DMS53 treated with DMSO at 0.1 percent for 48 hours (cell line): ENCODE results near the gene TAOK1.

Experiments
- DNase-seq: peaks from one replicate; lab custom pipeline; 2025; ENCODE audit not compliant: unreplicated experiment; lab: John Stamatoyannopoulos, UW

Gene TAOK1

DNA sequence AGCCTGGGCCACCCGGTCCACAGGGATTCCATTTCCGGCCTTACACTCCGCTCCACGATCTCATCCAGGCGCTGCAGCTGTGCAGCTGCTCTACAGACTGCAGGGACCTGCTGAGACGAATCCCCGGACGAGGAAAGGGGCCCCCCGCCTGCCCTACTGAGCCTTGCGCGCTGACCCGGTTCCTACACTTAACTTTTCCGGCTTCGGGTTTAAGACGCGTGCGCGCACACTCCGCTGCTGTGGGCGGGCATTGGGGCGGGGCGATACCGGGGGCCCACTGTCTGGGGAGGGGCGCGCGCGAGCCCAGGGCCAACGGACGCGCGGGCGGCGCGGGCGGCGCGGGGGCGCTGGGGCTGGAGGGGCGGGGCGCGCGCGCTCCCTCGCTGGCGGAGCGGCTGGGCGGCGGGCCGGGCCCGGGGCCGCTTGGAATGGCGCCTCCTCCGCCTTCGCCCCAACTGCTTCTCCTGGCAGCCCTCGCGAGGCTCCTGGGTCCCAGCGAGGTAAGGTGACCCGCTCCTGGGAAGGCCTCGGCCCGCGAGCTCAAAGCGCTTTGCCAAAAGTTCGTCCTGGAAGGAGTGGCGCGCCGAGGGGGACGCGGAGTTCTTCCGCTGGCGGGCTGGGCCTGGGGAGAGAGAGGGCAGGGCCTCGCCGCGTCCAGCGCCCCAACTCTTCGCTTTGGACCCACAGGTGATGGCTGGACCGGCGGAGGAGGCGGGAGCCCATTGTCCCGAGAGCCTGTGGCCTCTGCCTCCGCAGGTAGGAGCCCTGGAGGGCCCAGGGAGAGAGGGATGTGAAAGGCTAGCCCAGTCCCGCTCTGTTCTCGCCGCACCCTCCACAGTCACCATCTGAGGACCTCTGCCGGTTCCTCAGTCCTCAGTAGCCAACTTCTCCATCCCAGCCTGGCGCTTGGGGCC lies 178.4 kb downstream of the TAOK1 start, which contains the start of gene TP53I13:
Gene TP53I13, plus strand, starts transcription at position 371 of the 914 bp plus-strand sequence. Its CDS starts 58 bp downstream, at position 429.
- peak; percentile 68 for DNase-seq

DNA sequence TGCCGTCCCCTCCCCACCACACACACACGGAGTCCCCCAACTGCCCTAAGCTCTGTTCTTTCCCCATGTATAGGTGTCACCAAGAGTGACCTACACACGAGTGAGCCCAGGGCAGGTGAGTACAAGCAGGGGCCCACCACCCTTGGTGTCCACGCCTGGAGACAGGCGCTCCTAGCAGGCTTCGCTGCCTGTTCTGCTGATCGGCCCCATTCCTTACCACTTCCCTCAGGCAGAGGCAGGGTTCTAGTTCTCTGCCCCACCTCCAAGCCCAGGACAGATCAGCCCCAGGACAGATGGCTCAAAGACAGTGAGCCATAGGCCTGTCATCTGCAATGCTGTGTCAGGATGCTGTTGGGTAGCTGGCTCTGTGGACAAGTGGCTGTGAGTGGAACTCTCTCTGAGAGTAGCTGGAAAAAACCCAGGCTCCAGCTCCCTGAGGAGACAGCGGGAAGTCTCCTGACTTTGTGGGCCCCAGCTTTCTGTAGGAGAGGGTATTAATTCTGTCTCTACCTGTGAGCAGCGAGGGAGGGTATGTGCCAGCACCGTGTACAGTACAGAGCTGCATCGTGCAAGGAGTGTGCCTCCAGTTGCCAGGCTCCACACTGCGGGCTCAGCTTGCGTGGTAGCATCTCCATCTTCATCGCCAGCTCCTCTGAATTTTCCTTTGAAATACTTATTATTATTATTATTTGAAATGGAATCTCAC lies 179.2 kb downstream of the TAOK1 start:
- no peak for DNase-seq

DNA sequence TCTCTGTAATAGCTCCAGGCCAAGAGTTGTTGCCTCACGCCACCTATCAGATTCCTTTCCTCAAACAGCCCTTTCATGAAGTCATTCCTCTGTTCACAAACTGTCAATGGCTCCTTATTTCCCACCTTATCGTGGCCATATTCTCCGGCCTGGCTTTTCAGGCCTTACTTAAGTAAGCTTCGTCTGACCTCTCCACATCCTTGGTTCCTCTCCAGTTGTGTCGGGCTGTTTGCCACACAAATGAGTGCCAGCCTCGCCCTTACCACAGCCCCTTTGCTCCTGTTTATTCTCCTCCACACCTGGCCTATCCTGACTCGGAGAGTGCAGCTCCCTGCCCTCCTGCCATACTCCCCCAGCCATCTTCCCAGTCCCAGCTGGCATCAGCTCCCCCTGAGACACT lies 180.4 kb downstream of the TAOK1 start:
- DNase-seq, result no peak

DNA sequence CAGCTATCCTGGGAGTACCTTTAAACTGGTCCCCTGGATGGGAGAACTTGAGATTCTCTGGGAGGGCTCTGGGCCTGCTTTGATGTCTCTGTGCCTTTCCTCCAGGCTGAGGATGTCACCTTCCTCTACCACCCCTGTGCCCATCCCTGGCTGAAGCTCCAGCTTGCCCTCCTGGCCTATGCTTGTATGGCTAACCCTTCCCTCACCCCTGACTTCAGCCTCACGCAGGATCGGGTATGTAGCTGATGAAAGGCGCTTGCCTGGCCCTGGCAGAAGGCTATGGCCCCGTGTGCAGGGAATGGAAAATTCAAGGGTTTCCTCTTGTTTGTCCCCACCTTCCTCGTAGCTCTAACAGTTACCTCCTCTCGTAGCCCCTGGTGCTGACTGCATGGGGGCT lies 181.3 kb downstream of the TAOK1 start:
- no peak for DNase-seq

DNA sequence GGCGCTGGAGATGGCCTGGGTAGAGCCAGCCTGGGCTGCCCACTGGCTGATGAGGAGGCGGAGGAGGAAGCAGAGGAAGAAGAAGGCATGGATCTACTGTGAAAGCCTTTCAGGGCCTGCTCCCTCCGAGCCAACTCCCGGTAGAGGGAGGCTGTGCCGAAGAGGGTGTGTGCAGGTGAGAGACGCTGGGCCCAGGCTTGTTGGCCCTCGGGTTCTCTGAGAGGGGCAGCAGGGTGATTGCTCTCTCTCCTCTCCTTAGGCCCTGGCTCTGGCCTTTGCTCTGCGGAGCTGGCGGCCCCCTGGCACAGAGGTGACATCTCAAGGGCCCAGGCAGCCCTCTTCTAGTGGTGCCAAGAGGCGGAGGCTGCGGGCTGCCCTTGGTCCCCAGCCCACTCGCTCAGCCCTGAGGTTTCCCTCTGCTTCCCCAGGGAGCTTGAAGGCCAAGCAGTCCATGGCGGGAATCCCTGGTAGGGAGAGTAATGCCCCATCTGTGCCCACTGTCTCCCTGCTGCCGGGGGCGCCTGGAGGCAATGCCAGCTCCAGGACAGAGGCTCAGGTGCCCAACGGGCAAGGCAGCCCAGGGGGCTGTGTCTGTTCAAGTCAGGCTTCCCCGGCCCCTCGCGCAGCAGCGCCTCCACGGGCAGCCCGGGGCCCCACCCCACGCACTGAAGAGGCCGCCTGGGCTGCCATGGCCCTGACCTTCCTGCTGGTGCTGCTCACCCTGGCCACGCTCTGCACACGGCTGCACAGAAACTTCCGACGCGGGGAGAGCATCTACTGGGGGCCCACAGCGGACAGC lies 181.9 kb downstream of the TAOK1 start:
- DNase-seq, result no peak

DNA sequence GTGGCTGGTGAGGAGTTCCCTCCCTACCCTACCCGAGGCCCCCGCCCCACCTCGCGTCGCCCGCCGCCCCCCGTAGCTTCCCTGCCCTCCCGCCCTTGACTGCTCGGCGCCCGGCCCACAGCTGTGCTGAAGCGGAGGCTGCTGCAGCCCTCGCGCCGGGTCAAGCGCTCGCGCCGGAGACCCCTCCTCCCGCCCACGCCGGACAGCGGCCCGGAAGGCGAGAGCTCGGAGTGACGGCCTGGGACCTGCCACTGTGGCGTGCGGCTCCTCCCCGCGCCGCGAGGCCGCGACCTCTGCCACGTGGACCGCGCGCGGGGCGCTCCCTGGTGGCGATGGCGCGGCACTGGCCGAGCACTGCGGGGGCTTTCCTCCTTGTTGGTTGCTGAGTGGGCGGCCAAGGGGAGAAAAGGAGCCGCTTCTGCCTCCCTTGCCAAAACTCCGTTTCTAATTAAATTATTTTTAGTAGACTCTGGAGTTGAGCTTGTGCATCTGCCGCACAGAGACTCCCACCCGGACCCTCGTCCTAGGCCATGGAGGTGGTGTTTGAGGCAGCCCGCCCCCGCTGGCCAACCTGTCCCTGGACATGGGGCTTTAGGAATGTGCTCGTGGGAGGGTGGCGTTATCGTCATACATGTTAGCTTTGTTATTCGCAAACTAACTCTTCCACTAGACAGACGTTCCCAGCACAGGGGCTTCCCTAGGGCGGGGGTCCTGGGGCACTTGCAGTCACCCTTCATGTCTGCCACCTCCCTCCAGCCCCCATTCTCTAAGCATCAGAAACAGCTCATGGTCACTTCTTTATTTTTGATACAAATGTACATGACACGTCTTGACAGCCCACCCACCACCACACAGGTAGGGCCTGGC lies 182.8 kb downstream of the TAOK1 start:
- DNase-seq, result no peak

DNA sequence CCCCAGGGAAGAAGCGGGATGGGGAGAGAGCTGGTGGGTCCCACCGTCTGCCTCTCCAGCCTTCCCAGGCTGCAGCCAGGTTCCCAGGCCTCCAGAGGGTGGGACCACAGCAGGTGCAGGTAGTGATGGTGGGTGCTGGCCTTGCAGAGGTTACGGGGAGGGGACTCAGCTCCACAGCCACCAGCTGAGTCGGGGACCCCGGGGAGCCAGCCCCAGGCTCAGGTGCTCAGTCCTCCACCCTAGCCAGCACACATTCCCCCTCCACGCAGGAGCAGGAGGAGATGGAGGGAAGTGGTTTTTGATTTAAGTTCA lies 183.4 kb downstream of the TAOK1 start:
- DNase-seq, result no peak

DNA sequence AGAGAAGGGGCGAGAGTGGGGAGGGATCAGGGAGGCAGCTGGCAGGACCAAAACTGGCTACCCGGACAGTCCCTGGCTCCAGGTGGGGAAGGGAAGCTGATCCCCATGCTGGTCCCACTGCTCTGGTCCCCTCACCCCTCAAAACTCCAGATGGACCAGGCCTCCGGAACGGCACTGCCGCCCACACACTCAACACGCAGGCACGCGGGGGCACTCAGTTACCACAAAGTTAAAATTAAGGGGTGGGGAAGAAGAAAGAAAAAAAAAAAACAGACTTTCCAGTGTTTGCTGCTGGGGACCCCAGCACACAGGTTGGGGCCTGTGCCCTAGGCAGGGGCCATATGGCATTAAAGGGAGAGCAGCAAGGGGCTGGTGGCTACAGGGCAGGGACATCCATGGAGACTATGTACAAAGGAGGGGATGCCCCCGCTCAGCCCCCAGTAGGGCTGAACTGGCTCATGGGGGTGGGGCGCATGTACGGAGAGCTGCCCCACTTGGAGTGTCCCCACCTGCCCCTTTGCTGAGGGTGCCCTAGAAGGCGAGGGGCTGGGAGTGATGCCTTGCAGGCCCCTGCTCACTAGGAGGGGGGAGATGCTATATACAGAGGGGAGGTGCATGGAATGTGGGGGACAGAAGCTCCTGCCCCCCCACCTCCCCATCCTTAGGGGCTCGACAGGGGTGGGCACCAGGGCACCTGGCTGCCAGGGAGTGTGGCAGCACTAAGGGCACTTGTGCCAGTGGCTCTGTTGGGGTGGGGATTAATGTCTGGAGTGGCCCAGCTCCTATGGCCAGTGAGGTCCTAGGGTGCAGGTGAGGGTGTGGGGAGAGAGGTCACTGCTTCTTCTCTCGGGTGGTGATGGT lies 183.9 kb downstream of the TAOK1 start:
- DNase-seq, result no peak

DNA sequence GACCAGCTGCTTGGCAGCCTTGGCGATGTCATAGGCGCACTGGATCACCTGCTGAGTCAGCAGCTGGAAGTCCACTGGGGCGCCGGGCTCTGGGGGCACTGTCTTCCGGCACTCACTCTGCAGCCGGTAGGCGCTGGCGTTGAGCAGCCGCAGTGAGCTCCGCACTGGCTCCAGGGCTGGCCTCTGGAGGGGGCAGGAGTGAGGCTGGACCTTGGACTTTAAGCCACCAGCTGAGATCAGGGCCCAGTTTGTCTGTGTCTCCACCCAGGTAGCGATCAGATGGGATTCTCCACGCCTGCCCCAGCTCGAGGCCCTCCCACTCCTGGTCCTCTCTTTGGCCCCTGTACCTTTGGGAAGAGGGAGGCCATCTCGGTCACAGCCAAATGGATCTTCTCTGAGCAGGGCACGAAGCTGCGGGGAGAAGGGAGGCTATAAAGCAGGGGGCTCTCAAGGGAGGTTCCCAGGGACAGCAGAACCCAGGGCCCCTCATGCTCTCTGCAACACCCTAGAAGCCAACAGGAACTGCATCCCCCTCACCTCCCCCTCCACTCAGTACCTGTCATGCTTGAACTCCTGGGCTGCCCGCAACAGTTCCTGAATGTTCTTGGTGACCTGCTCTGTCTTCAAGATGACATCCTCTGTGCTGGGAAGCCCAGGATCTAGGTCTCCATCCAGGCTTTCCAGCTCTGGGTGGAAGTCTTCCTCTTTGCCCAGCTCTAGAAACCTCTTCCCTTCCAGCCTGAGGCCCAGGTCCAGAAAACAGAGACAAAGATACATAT lies 184.8 kb downstream of the TAOK1 start:
- peak; percentile 19 for DNase-seq

DNA sequence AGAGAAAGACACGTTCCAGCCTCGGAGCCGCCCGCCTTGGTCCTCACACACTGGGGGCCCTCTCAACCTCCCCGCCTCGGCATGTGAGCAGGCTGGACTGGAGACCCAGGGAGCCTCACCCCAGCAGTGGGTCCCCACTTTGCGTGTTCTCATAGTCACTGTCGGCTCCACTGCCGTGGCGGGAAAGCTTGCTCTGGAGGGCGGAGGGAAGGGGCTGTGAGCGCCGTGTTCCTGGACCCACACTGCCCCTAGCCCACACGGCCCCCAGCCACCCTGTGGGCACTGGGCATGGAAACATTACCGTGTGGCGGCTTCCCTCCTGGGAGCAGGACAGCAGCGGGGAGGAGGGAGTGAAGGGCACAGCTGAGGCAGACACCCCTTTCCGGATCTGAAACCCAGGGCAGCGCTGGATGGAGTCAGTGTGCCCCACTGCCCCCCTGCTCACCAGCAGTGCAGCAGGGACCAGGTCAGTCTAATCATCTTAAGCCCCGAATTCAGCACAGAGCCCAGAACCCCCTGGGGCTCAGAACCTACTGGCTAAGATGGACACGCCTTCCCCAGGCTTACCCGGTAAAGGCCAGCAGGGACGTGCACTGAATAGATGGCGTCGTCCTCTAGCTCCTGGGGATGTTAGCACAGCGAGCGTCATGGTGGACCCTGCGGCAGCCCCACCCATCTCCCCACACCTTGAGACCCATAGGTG lies 185.5 kb downstream of the TAOK1 start:
- DNase-seq, result no peak

DNA sequence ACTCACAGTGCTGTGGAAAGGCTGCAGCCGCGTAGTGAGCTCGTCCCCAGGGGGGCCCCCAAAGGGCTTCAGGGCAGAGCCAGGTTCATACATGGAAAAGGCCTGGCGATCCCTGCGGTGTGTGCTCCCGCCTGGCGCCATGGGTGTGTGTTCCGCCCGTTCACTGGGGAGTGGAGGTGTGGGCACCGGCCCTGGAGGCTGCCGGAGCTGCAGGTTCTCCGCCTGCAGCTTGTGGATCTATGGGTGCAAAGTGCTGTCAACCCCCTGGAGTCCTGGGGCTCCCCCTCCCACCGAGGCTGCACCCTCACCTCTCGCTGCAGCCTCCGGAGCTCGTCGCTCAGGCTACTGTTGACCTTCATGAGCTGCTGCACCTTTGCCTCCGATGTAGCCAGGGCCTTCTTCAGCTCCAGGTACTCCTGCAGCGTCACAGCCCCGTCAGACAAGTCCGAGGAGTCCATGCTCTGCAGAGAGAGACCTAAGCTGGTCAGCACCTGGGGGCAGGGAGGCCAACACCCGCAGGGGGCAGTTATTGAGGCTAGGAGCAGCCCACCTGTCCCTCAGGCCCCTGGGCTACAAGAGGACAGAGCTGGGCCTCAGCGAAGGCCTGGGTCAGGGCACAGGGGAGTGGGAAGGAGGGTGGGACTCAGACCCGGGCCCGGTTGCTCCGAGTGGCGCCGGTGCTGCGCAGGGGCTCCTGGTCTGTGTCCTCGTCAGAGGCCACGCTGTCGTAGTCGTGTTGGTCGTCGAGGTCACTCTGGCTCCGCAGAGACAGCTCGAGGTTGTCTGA lies 186.2 kb downstream of the TAOK1 start:
- DNase-seq, result no peak

DNA sequence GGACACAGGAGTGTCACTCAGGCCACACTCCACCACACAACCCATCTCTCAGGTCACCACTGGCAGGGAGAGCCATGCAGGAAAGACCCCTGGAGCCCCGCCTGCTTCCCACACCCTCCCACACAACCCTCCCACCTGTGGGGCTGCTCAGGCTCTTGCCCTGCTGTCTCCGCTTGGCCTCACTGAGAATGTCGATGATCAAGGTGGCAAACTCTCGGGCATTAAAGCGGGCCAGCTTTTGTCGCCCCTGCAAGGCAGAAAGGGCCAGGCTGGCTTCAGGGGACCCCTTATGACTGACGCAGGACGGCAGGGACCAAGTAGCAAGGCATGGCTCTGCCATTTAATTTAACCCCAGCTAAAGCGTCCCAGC lies 186.8 kb downstream of the TAOK1 start:
- DNase-seq, result no peak

DNA sequence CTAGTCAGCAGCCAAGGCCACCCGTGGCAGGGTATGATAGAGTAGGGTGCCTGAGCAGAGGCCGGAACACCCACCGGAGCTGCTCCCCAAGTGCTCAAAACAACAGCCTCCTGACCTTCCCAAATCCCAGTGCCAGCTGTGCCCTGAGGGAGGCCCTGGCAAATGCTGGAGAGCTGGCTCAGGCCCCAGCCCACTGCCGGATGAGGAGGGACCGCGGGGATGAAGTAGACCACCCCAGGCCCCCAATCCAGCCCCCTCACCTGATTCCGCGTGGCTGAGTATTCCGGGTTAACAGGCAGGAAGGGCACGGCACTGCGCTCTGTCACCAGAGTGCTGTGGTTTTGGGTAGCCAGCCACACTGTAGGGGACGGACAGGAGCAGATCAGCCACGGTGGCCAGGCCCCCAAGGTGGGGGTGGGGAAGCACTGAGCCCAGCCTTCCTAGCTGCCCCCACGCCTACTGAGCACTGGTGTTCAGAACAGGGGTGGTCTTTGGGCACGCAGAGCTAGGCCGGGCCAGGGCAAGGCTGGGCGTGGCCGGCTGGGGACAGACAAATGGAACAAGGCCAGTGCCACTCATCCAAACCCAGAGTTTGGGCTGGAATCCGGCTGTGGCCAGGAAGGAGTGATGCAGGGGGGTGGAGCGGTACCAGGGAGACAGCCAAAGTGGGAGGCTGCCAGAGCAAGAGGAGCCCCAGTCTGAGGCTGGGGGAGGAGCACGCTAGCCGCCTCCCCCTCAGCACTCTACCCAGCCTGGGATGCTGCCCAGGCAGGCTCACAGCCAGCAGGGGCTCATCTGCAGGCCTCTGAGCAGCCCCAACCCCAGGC lies 187.4 kb downstream of the TAOK1 start:
- DNase-seq, result no peak

DNA sequence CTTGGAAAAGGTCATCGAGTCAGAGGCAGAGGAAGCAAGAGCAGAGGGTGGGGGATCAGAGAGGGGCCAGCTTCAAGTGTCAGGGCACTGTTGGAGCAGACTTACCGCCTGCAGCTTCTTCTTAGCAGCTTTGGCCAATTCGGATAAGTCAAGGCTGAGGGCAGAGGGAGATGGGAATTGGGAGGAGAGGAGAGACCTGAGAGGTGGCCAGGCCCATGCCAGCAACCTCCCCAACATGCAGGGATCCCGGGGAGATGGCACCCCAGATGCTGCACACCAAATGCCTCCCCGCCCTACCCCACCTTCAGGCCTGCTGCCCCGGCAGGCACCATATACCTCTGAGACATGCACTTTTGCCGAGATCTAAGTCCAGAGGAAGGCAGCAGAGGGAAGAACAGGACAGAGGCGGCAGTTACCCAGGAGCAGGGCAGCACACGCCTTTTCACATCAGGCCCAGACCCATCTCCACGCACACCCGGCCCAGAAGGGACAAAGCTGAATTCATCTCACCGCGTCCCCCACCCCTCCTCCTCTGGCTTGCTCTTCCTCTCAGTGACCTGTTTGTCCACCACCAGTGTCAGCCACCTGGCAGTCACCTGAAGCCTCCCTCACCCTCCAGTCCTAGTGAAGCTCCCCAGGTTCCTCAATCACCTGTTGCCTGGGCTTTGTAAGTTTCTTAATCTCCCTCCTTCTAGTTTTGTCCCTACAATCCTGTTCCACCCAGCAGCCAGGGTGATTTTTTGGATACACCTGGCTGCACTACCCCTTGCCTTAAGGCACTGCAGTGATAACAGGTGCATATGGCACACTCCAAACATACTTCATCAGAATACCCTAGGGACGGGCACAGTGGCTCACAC lies 188.7 kb downstream of the TAOK1 start:
- no peak for DNase-seq

DNA sequence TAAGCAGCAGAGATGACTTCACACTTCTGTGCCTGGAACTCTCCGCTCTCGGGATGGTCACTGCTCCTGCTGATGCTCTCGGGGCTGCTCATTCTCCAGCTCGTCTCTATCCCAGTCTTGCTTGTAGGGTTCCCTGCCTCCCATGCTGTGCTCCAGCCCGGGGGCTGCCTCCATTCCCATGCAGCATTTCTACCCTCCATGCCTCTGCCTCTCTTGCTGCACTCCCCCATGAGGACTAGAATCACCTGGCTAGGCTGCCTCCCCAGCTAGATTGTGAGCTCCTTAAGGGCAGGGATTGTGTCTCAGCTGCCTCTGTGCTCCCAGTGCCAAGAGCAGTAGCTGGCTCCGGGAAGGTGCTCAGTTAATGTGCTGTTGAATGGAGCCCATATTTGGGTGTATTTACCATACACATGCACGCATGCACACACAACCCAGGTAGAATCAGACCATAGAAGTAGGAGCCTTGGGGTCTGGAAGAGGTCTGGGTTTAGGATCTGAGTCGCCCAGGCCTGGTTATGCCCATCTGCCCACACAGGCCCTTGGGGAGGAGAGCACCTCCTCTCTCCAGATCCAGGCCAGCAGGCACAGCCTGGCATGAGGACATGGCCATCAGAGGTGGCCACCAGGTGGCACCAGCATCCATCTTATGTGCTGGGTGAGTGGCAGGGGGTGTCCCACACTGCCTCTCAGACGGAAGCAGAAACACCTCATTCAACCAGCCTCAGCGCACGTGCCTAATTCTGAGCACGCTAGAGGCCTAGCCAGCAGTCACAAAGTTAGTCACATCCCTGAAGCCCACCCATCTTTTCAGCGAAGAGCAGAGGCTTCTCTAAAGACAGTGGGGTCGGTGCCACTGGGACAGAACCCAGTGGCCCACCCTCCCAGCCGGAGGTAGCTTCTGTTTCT lies 190.0 kb downstream of the TAOK1 start:
- peak; percentile 40 for DNase-seq
